ENCODE results near the gene SCO2. TPM values are rescaled to one million over a fixed set of nuclear protein-coding genes. Genes with fewer than 3 reads are reported as not detected.
A peak's percentile ranks its signal among the peaks of the same experiment; 100 is the strongest.

Gene SCO2
- total and polyA plus RNA-seq, 9 of the 15 experiments (the other 6 are each of a cell fraction or from before 2014, with no cell fraction given): 0.34 to 4.0 (median 1.1) TPM; not detected in 3

GRCh38 chr22:50507991-50508884 is 17.2 kb downstream of the SCO2 start, which contains the start of gene NCAPH2 (continued):
- TF ChIP-seq SAFB (IDR thresholded peaks at IDR 0.05; ENCODE audit: borderline replicate concordance, low read depth, low read length) (no peak), PREB (CRISPR knock-in tag; IDR thresholded peaks at IDR 0.05) (no peak), CBFA2T2 (conservative IDR thresholded peaks at IDR 0.05) (no peak), NRF1 (conservative IDR thresholded peaks at IDR 0.05 in 1 of 2, IDR thresholded peaks at IDR 0.05 in 1 of 2) (peak; percentile 86 to 89), MTA3 (IDR thresholded peaks at IDR 0.05; ENCODE audit: borderline replicate concordance) (peak; percentile 46; the same call in 1 of the 2 replicates), FOXP1 (CRISPR knock-in tag; IDR thresholded peaks at IDR 0.05) (no peak), PHF20 (IDR thresholded peaks at IDR 0.05; ENCODE audit: partially characterized antibody) (peak; percentile 88), MEF2A (IDR thresholded peaks at IDR 0.05; ENCODE audit: control insufficient read depth, low read depth, low read length) (no peak), ATF7 (IDR thresholded peaks at IDR 0.05) (peak; percentile 94), ILK (tag; IDR thresholded peaks at IDR 0.05; ENCODE audit: borderline replicate concordance, low read depth) (no peak), ZNF444 (CRISPR knock-in tag; IDR thresholded peaks at IDR 0.05) (no peak), RB1 (IDR thresholded peaks at IDR 0.05; ENCODE audit: low read depth) (peak; percentile 99), ZNF766 (CRISPR knock-in tag; conservative IDR thresholded peaks at IDR 0.05) (no peak), MNT (conservative IDR thresholded peaks at IDR 0.05) (peak; percentile 71 to 83), ZNF717 (CRISPR knock-in tag; IDR thresholded peaks at IDR 0.05) (no peak), ZNF586 (CRISPR knock-in tag; conservative IDR thresholded peaks at IDR 0.05) (no peak), THRAP3 (IDR thresholded peaks at IDR 0.05; ENCODE audit: borderline replicate concordance) (no peak), SRSF1 (IDR thresholded peaks at IDR 0.05; ENCODE audit: low read depth, low read length) (no peak), E2F6 (IDR thresholded peaks at IDR 0.05; ENCODE audit: borderline replicate concordance in 1 of 2, extremely low read depth in 1 of 2, insufficient read depth in 1 of 2, insufficient read length in 1 of 2, low read depth in 1 of 2, low read length in 1 of 2, poor library complexity in 1 of 2, severe bottlenecking in 1 of 2) (peak in 1 of 2 experiments; percentile 58), ZNF133 (CRISPR knock-in tag; IDR thresholded peaks at IDR 0.05) (no peak), LCOR (CRISPR knock-in tag; IDR thresholded peaks at IDR 0.05) (no peak)
